Neutrophil (primary cell): Measurements from ENCODE around the gene MTM1.

Experiments
- H3K27ac ChIP-seq: fragments of 200-600 bp; sonication (generic); 2 replicates; pipeline ENCODE4 v1.5.1; 2016; ENCODE audit warnings: mild to moderate bottlenecking, moderate library complexity
- H3K27me3 ChIP-seq: fragments of 200-600 bp; sonication (generic); 2 replicates; pipeline ENCODE4 v1.6.0; 2016; ENCODE audit warnings: mild to moderate bottlenecking
- H3K36me3 ChIP-seq: fragments of 200-600 bp; sonication (generic); 2 replicates; pipeline ENCODE4 v1.5.1; 2017
- H3K4me1 ChIP-seq, 2 experiments: fragments of 200-600 bp in 1 of 2; sonication (generic) in 1 of 2; 1 replicate in 1 of 2; 2 replicates in 1 of 2; pipeline versions ENCODE4 v1.5.1 to v1.6.1; 2013 to 2016; ENCODE audit warnings: low read depth in 1 of 2, low read length in 1 of 2, mild to moderate bottlenecking in 1 of 2, moderate library complexity in 1 of 2; ENCODE audit not compliant: control insufficient read depth in 1 of 2, insufficient read depth in 1 of 2
- H3K4me3 ChIP-seq, 2 experiments: fragments of 200-600 bp in 1 of 2; sonication (generic) in 1 of 2; 1 replicate in 1 of 2; 2 replicates in 1 of 2; pipeline ENCODE4 v1.5.1; 2013 to 2016; ENCODE audit warnings: low read depth in 1 of 2, low read length in 1 of 2, mild to moderate bottlenecking in 1 of 2, moderate library complexity in 1 of 2
- H3K9me3 ChIP-seq: fragments of 200-600 bp; sonication (generic); 2 replicates; pipeline ENCODE4 v1.5.1; 2016
- CTCF ChIP-seq: fragments of 200-600 bp; sonication (generic); IDR thresholded peaks from 2 replicates; pipeline ENCODE4 v1.5.1; 2016; ENCODE audit warnings: antibody characterized with exemption

MTM1 gene

DNA sequence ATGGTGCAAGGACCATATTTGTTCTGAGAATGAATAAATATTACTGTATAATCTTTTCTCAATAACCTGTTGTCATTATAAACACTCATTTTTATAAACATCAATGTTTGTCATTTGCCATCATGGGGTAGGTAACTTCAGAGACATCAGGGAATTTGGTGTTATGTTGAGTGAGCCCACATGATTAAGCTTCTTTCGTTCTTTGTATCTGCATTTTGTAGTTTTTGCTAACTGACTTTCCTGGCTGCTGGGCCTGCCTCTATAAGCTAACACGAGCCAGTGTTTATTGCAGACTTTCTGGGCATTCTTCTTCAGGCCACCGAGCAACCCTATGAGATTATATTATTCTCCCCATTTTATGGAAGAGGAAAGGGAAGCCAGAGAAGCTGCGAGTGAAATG is 76.0 kb downstream of the MTM1 start:
- Histone ChIP-seq H3K4me3 (no peak overlapping the region), H3K27me3 (no peaks in the 10 kb centered on the region), H3K9me3 (no peaks in the 10 kb centered on the region), H3K27ac (no peak overlapping the region), H3K4me1 (no peaks in the 10 kb centered on the region), H3K36me3 (peaks cover 66% of the 10 kb centered on the region)
- no peak for TF ChIP-seq CTCF

- Histone ChIP-seq H3K36me3 (peaks cover 54% of the 10 kb centered on the region), H3K4me1 (no peaks in the 10 kb centered on the region), H3K9me3 (no peaks in the 10 kb centered on the region), H3K27me3 (no peaks in the 10 kb centered on the region), H3K4me3 (no peak overlapping the region), H3K27ac (no peak overlapping the region)
- TF ChIP-seq CTCF, result no peak
These were observed 78.9 kb downstream of the MTM1 start for GRCh38 chrX:150647331-150647730.

GRCh38 chrX:150648296-150648940 is 80.0 kb downstream of the MTM1 start:
- H3K9me3 ChIP-seq, result no peaks in the 10 kb centered on the region
- H3K4me3 ChIP-seq, result no peak overlapping the region
- no peaks in the 10 kb centered on the region for H3K4me1 ChIP-seq
- no peak overlapping the region for H3K27ac ChIP-seq
- TF ChIP-seq CTCF, result no peak
- no peaks in the 10 kb centered on the region for H3K27me3 ChIP-seq
- H3K36me3 ChIP-seq, result peaks cover 50% of the 10 kb centered on the region

GRCh38 chrX:150649096-150649870 is 80.9 kb downstream of the MTM1 start:
- Histone ChIP-seq H3K36me3 (peaks cover 51% of the 10 kb centered on the region), H3K4me3 (no peak overlapping the region), H3K27ac (no peak overlapping the region), H3K9me3 (no peaks in the 10 kb centered on the region), H3K27me3 (no peaks in the 10 kb centered on the region), H3K4me1 (no peaks in the 10 kb centered on the region)
- TF ChIP-seq CTCF, result no peak

- Histone ChIP-seq H3K36me3 (peaks cover 26% of the 10 kb centered on the region), H3K4me3 (no peak overlapping the region), H3K27me3 (no peaks in the 10 kb centered on the region), H3K27ac (no peak overlapping the region), H3K9me3 (no peaks in the 10 kb centered on the region), H3K4me1 (no peaks in the 10 kb centered on the region)
- no peak for TF ChIP-seq CTCF
These were observed 83.5 kb downstream of the MTM1 start for GRCh38 chrX:150651906-150652305.
